Fibroblast of villous mesenchyme (primary cell): ENCODE measurements around the gene SLMAP. TPM values are rescaled to one million over a fixed set of nuclear protein-coding genes. Genes with fewer than 3 reads are reported as not detected.

ENCODE experiments used
- DNase-seq: peaks from one replicate; pipeline ENCODE4 v3.0.0-alpha.2; 2010; ENCODE audit warnings: low read depth
- H3K4me3 ChIP-seq: 2 replicates; pipeline ENCODE4 v1.5.1; 2011; ENCODE audit warnings: low read depth, mild to moderate bottlenecking, low read length
- CTCF ChIP-seq: IDR thresholded peaks from 2 replicates; pipeline ENCODE4 v1.5.1; 2012; ENCODE audit warnings: low read depth, mild to moderate bottlenecking, low read length; ENCODE audit not compliant: insufficient read depth
- total RNA-seq: library from RNA; depleted of rRNA; stranded (reverse); fragments of >200 nt; gene quantifications from 2 replicates; pipeline ENCODE4 v1.2.3, GENCODE V29; 2012

The SLMAP gene
- total RNA-seq, 1 donor, result 77.3 TPM

GRCh38 chr3:57911593-57911992 lies 155.5 kb downstream of the SLMAP start:
- H3K4me3 ChIP-seq, result no peak overlapping the region
- TF ChIP-seq CTCF, result no peak
- DNase-seq, result peak; percentile 33

GRCh38 chr3:57917601-57918000 lies 161.5 kb downstream of the SLMAP start:
- TF ChIP-seq CTCF, result no peak
- no peak overlapping the region for H3K4me3 ChIP-seq
- DNase-seq, result peak; percentile 21

- no peak overlapping the region for H3K4me3 ChIP-seq
- DNase-seq, result peak; percentile 89
- TF ChIP-seq CTCF, result no peak
These were observed 162.2 kb downstream of the SLMAP start for GRCh38 chr3:57918123-57918837.

GRCh38 chr3:57919987-57920386 lies 163.9 kb downstream of the SLMAP start:
- no peak overlapping the region for H3K4me3 ChIP-seq
- DNase-seq, result peak; percentile 25
- TF ChIP-seq CTCF, result no peak

GRCh38 chr3:57923101-57923500 lies 167.0 kb downstream of the SLMAP start:
- no peak for TF ChIP-seq CTCF
- H3K4me3 ChIP-seq, result no peak overlapping the region
- DNase-seq, result no peak

- DNase-seq, result no peak
- H3K4me3 ChIP-seq, result no peak overlapping the region
- no peak for TF ChIP-seq CTCF
These were observed 167.6 kb downstream of the SLMAP start for GRCh38 chr3:57923752-57924151.

- DNase-seq, result no peak
- no peak for TF ChIP-seq CTCF
- no peak overlapping the region for H3K4me3 ChIP-seq
These were observed 171.1 kb downstream of the SLMAP start for GRCh38 chr3:57927166-57927565.
